ENCODE data around the gene PRDM5.

DNA sequence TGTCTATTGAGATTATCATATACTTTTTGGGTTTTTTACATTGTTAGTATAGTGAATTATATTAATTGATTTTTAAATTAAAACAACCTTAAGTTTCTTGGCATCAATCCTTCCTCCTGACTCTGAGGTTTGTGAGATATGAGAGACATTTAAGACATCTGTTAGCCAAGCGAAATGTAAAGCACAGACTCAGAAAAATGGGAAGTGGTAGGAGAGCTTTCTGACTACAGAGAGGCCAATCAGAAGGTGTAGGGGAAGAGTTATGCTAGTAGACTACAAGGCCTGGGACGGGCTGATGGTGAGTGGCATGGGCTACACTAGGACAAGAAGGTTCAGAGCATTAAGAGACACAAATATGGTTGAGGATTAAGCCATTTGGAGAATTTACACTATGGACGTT lies 255.4 kb downstream of the PRDM5 start:
- TF ChIP-seq, protein P1, sequence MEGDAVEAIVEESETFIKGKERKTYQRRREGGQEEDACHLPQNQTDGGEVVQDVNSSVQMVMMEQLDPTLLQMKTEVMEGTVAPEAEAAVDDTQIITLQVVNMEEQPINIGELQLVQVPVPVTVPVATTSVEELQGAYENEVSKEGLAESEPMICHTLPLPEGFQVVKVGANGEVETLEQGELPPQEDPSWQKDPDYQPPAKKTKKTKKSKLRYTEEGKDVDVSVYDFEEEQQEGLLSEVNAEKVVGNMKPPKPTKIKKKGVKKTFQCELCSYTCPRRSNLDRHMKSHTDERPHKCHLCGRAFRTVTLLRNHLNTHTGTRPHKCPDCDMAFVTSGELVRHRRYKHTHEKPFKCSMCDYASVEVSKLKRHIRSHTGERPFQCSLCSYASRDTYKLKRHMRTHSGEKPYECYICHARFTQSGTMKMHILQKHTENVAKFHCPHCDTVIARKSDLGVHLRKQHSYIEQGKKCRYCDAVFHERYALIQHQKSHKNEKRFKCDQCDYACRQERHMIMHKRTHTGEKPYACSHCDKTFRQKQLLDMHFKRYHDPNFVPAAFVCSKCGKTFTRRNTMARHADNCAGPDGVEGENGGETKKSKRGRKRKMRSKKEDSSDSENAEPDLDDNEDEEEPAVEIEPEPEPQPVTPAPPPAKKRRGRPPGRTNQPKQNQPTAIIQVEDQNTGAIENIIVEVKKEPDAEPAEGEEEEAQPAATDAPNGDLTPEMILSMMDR (IDR thresholded peaks at IDR 0.05), result no peak
- TF ChIP-seq POLR2AphosphoS5 (IDR thresholded peaks at IDR 0.05), result no peak
- no peak for TF ChIP-seq POLR2A (IDR thresholded peaks at IDR 0.05)
- no peak for TF ChIP-seq EP300 (IDR thresholded peaks at IDR 0.05)
